GM12891 (cell line): Measurements from ENCODE around the gene PEX14.

Experiments used
- PAX5 ChIP-seq: IDR thresholded peaks from 2 replicates; pipeline ENCODE4 v1.6.1; 2011; ENCODE audit warnings: low read length, moderate library complexity, mild to moderate bottlenecking; ENCODE audit not compliant: insufficient read depth, severe bottlenecking
- POLR2A ChIP-seq: IDR thresholded peaks from 2 replicates; pipeline ENCODE4 v1.6.1; 2011; ENCODE audit warnings: low read depth, low read length, control low read depth
- POLR2AphosphoS5 ChIP-seq: IDR thresholded peaks from 2 replicates; pipeline ENCODE4 v1.6.1; 2011; ENCODE audit warnings: low read depth, low read length, control low read depth
- POU2F2 ChIP-seq: IDR thresholded peaks from 2 replicates; pipeline ENCODE4 v1.6.1; 2011; ENCODE audit warnings: low read depth, mild to moderate bottlenecking, control low read depth, low read length, moderate library complexity
- SPI1 ChIP-seq: IDR thresholded peaks from 2 replicates; pipeline ENCODE4 v1.6.1; 2011; ENCODE audit warnings: low read depth, low read length, control low read depth
- TAF1 ChIP-seq: IDR thresholded peaks from 2 replicates; pipeline ENCODE4 v1.6.1; 2011; ENCODE audit warnings: low read depth, low read length, control low read depth

DNA sequence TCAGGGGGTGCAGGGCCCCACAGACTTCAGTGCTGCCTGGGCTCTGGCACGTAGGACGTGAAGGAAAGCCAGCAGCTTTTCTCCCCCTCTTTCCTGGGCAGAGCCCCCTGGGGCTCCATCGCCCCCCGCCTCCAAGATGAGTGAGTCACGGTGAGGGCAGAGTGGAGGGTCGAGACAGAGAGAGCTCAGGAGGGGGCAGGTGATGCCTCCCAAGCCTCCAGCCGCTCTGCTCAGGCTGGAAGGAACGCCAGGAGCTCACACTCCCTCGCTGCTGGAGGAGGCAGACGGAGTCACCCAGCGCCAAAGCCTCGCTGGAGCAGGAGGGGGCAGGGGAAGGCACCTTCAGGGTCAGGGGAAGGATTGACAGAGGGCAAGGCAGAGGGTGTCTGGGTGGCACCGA lies 202.2 kb downstream of the PEX14 start:
- TF ChIP-seq POLR2AphosphoS5 (no peak), POLR2A (no peak), TAF1 (no peak), SPI1 (no peak), PAX5 (no peak), POU2F2 (no peak)
